ENCODE data around the gene ASTL.

Gene ASTL

DNA sequence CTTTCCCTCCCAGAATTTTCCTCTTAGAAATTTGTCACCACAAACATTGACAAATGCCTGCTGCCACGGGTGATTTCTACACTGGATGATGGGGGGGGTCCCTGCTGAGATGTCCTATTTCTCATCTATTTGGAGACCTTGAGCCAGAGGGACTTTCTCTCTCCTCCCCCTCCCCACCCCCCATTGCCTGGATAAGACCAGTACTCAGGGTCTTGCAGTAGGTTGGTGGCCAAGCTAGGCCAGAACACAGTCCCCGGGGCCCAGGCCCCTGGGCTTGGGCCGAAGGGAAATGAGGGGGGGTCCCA lies 7.5 kb upstream of the ASTL start:
- no peak for TF ChIP-seq SPI1 (IDR thresholded peaks at IDR 0.05; ENCODE audit: borderline replicate concordance, low read depth)
- TF ChIP-seq, protein P1, sequence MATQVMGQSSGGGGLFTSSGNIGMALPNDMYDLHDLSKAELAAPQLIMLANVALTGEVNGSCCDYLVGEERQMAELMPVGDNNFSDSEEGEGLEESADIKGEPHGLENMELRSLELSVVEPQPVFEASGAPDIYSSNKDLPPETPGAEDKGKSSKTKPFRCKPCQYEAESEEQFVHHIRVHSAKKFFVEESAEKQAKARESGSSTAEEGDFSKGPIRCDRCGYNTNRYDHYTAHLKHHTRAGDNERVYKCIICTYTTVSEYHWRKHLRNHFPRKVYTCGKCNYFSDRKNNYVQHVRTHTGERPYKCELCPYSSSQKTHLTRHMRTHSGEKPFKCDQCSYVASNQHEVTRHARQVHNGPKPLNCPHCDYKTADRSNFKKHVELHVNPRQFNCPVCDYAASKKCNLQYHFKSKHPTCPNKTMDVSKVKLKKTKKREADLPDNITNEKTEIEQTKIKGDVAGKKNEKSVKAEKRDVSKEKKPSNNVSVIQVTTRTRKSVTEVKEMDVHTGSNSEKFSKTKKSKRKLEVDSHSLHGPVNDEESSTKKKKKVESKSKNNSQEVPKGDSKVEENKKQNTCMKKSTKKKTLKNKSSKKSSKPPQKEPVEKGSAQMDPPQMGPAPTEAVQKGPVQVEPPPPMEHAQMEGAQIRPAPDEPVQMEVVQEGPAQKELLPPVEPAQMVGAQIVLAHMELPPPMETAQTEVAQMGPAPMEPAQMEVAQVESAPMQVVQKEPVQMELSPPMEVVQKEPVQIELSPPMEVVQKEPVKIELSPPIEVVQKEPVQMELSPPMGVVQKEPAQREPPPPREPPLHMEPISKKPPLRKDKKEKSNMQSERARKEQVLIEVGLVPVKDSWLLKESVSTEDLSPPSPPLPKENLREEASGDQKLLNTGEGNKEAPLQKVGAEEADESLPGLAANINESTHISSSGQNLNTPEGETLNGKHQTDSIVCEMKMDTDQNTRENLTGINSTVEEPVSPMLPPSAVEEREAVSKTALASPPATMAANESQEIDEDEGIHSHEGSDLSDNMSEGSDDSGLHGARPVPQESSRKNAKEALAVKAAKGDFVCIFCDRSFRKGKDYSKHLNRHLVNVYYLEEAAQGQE (IDR thresholded peaks at IDR 0.05; ENCODE audit: insufficient replicate concordance, low read depth): no peak
- TF ChIP-seq GABPA (IDR thresholded peaks at IDR 0.05; ENCODE audit: low read depth): no peak
- TF ChIP-seq POLR2AphosphoS5 (IDR thresholded peaks at IDR 0.05; ENCODE audit: low read depth): no peak
- TF ChIP-seq, protein P2, sequence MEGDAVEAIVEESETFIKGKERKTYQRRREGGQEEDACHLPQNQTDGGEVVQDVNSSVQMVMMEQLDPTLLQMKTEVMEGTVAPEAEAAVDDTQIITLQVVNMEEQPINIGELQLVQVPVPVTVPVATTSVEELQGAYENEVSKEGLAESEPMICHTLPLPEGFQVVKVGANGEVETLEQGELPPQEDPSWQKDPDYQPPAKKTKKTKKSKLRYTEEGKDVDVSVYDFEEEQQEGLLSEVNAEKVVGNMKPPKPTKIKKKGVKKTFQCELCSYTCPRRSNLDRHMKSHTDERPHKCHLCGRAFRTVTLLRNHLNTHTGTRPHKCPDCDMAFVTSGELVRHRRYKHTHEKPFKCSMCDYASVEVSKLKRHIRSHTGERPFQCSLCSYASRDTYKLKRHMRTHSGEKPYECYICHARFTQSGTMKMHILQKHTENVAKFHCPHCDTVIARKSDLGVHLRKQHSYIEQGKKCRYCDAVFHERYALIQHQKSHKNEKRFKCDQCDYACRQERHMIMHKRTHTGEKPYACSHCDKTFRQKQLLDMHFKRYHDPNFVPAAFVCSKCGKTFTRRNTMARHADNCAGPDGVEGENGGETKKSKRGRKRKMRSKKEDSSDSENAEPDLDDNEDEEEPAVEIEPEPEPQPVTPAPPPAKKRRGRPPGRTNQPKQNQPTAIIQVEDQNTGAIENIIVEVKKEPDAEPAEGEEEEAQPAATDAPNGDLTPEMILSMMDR (IDR thresholded peaks at IDR 0.05; ENCODE audit: insufficient read depth, low read length): no peak
- peak overlapping the region; percentile 91 for H3K27ac ChIP-seq (replicated peaks)
- no peaks in the 10 kb centered on the region for H3K27me3 ChIP-seq (ENCODE audit: insufficient read depth, poor library complexity, severe bottlenecking)
- DNase-seq (ENCODE audit: low read depth in 1 of 2, low spot score in 1 of 2): no peak
- peak overlapping the region; percentile 58 for H3K4me3 ChIP-seq (replicated peaks; ENCODE audit: insufficient read depth, low read length)

DNA sequence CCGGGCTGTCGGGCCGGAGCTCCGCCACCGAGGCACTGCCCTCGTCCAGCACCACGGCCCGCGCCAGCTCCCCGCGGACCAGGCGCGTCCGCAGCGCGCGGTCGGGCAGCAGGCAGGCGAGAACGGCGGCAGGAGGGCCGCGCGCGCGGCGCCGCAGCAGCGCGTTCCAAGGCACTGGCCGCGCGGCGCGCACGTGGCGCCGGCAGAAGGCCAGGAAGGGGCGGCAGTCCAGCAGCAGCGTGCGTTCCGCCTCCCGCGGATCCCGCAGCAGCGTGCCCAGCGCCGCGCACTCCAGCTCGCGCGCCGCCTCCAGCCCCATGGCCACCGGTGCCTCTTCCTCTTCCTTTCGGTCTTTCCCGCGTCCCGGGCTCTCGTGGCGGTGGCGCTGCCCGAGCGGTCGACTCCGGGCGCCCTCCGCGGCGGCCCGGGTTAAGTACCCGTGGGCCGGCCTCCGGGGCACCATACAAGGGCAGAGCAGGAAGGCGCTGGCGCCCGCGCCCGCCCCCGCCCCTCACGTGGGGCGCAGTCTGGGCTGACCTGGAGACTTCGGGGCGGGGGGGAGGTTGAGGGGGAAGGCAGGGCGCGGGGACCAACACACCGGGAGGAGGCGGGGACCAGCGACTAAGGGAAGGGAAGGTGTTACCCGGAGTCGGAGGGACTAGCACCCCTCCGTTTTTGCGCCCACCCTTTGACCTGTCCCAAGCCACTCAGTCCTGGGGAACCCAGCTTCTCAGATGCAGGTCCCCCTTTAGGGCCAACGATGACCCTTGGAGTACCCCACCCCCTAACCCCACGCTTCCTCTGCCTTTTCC lies 6.9 kb upstream of the ASTL start, which contains the start of gene DUSP2:
DUSP2 (minus strand) TSS at position 405 of the 812 bp plus-strand sequence; CDS start at position 319, 86 bp downstream.
- H3K27me3 ChIP-seq (ENCODE audit: insufficient read depth, poor library complexity, severe bottlenecking): no peaks in the 10 kb centered on the region
- TF ChIP-seq POLR2AphosphoS5 (IDR thresholded peaks at IDR 0.05; ENCODE audit: low read depth): peak; percentile 96
- TF ChIP-seq, protein P1 (IDR thresholded peaks at IDR 0.05; ENCODE audit: insufficient replicate concordance, low read depth): peak; percentile 69
- peak; percentile 63; the same call in 1 of the 2 replicates for TF ChIP-seq SPI1 (IDR thresholded peaks at IDR 0.05; ENCODE audit: borderline replicate concordance, low read depth)
- TF ChIP-seq, protein P2 (IDR thresholded peaks at IDR 0.05; ENCODE audit: insufficient read depth, low read length): no peak
- H3K4me3 ChIP-seq (replicated peaks; ENCODE audit: insufficient read depth, low read length): peak within 1 kb of the TSS; percentile 58
- H3K27ac ChIP-seq (replicated peaks): peak within 1 kb of the TSS; percentile 91
- DNase-seq (ENCODE audit: low read depth in 1 of 2, low spot score in 1 of 2): peak; percentile 90 to 92

DNA sequence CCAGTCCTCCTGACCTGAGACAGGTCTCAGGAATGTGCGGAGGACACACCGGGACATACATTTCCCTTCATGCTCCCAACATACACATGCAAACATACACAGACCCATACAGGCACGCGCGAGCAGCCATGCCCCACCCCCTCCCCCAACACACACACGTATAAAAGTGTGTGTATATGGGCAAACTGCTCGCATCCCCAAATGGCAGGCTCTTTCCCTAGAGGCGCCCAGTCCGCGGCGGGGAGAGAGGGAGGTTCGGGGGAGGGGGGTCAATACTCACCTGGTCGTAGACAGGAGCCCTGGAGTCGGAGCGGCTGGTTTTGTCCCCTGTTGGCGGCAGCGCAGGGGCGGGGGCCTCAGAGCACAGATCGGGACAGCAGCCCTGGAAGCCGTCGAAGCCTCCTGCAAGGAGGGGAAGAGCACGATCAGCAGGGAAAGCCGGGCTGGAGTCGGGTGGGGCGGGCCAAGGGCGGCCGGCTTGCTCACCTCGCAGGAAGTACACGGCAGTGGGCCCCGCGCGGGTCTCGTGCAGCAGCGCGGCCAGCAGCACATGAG lies 6.3 kb upstream of the ASTL start:
- no peaks in the 10 kb centered on the region for H3K27me3 ChIP-seq (ENCODE audit: insufficient read depth, poor library complexity, severe bottlenecking)
- peak overlapping the region; percentile 58 for H3K4me3 ChIP-seq (replicated peaks; ENCODE audit: insufficient read depth, low read length)
- H3K27ac ChIP-seq (replicated peaks): peak overlapping the region; percentile 91
- DNase-seq (ENCODE audit: low read depth in 1 of 2, low spot score in 1 of 2): no peak
- TF ChIP-seq SPI1 (IDR thresholded peaks at IDR 0.05; ENCODE audit: borderline replicate concordance, low read depth) (no peak), POLR2AphosphoS5 (IDR thresholded peaks at IDR 0.05; ENCODE audit: low read depth) (no peak), GABPA (IDR thresholded peaks at IDR 0.05; ENCODE audit: low read depth) (no peak)
- TF ChIP-seq, protein P1 (IDR thresholded peaks at IDR 0.05; ENCODE audit: insufficient replicate concordance, low read depth): no peak
- TF ChIP-seq, protein P2 (IDR thresholded peaks at IDR 0.05; ENCODE audit: insufficient read depth, low read length): no peak

All from HL-60 (cell line).